Renal cortical epithelial cell (primary cell): ENCODE results near the gene CD81. TPM values are rescaled to one million over a fixed set of nuclear protein-coding genes. Genes with fewer than 3 reads are reported as not detected.

Source experiments
- DNase-seq: peaks from one replicate; pipeline ENCODE4 v3.0.0-alpha.2; 2011; ENCODE audit warnings: low read depth
- total RNA-seq: library from RNA; depleted of rRNA; stranded (reverse); fragments of >200 nt; gene quantifications from 2 replicates; pipeline ENCODE4 v1.2.3, GENCODE V29; 2014

Gene CD81
- total RNA-seq, 1 donor from 2014 or later: 666 TPM

- DNase-seq: no peak
Measured at GRCh38 chr11:2390091-2390724, 13.1 kb downstream of the CD81 start.

GRCh38 chr11:2390725-2391151 lies 13.6 kb downstream of the CD81 start:
- DNase-seq: peak; percentile 52

DNA sequence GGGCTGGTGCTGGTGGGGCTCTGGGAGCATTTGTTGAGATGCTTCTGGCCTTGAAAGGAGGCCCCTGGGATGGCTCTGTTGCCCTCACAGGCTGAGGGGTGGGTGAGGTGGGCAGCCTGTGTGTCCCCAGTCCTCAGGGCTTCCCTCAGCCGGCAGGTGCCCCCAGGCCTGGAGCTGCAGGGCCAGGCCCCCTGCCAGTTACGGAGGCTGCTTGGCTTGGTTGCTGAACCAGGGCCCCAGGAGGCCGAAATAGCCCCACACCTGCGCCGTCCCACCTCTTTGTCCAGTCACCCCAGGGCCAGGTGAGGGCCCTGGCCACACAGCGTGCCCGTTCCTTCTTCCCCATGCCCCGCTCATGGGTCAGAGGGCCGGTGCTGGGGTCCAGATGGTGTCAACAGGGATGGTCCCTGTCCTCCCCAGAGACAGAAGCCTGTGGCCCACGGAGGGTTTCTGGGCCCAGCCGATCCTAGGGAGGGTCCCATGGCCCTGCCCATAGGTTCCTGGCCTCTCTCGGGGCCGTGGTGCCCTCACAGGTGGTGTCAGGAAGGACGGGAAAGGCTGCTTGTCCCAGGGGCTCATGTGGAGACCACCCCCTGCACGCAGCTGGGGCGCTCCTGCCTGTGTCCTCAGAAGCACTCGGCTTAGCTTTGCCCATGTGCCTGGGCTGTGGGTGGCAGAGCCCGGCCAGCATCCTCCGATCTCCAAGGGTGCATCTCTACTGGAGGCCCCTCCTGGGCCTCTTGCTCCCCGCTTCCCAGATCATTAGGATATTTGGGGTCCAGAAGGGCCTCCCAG lies 14.3 kb downstream of the CD81 start:
- no peak for DNase-seq

DNA sequence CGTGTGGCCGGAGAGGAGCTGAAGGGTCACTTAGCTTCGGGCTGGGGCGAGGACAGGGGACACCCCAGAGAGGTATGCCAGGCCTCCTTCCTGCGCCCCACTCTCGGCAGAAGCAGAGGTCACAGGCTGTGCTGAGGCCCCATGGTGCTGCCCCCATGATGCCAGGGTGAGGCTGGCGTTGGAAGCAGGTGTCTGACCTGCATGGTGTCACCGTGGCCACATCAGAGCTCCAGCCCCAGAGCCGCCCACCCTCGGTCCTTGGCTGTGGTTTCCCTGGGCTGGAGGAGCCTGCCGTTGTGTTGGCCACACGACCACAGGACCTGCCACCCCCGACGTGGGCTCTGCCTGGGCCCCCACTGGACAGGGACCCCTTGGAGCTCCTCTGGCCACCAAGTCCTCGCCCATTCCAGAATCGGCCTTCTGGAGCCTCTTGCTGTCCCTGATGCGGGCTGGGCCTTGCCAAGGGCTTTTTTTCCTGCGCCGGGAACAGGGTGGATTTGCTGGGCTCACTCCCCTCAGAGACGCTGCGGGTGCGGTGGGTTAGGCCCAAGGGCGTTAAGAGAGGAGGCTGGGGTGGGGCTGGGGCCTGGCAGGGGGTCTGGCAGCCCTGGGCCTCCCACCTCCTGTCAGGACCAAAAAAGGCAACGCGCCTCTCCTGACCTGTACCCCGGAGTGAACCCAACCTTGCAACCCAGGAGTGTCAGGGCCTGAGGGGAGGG lies 15.3 kb downstream of the CD81 start:
- no peak for DNase-seq

GRCh38 chr11:2393111-2393868 lies 16.2 kb downstream of the CD81 start:
- DNase-seq: no peak

- DNase-seq: no peak
Measured at GRCh38 chr11:2393941-2394817, 17.1 kb downstream of the CD81 start.

- no peak for DNase-seq
Measured at GRCh38 chr11:2394818-2395105, 17.7 kb downstream of the CD81 start.

DNA sequence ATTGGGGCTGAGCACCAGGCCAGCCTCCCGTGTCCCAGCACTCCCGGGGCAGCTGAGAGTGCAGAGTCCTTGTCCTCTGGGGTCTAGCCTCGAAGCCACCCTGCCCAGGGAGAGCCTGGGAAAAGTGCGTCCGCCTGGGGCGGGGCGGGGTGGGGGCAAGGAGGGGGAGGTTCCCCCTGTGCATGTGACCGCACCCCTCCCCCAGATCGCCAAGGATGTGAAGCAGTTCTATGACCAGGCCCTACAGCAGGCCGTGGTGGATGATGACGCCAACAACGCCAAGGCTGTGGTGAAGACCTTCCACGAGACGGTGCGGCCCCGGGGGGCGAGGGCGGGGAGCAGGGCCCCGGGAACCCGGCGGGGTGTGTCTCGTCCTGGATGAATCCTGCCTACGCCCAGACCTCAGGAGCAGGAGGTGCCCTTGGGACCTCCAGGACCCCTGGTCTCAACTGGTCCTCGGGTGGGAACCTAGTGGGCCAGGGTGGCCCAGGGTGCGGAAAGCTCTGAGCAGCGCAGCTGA lies 18.2 kb downstream of the CD81 start:
- DNase-seq: no peak

GRCh38 chr11:2395856-2396255 lies 18.7 kb downstream of the CD81 start:
- DNase-seq: no peak

GRCh38 chr11:2396471-2396870 lies 19.4 kb downstream of the CD81 start:
- no peak for DNase-seq

GRCh38 chr11:2397005-2397404 lies 19.9 kb downstream of the CD81 start:
- no peak for DNase-seq

DNA sequence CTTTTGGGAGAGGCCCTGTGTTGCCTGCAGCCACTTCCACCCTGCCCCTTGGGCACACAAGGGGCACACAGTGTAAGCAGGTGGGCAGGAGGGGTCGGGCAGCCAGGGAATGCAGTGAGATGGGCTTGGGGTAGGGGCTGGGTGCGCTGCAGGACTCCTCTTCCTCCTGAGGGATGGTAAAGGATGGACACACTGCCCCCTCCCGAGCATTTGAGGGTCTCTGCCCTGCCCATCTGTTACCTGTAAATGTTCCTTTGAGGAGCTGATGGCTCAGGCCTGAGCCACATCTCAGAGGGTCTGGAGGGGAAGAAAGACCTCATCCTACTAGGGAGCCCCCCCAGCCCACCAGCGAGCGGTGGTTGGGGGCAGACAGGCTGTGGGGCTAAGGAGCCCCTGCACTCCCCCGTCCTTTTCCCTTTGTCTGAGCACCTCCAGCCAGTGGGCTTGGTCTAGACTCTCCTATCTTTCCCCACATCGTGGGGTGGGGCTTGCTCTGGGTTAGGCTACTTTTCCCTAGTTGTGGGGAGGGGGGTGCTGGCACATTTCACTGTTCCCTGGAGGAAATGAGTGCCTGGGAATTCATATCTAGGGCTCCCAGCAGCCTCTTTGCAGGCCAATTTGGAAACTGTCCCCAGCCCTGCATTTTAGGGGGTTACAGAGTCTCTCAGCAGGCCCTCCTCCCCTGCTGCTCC lies 21.7 kb downstream of the CD81 start:
- DNase-seq: no peak

DNA sequence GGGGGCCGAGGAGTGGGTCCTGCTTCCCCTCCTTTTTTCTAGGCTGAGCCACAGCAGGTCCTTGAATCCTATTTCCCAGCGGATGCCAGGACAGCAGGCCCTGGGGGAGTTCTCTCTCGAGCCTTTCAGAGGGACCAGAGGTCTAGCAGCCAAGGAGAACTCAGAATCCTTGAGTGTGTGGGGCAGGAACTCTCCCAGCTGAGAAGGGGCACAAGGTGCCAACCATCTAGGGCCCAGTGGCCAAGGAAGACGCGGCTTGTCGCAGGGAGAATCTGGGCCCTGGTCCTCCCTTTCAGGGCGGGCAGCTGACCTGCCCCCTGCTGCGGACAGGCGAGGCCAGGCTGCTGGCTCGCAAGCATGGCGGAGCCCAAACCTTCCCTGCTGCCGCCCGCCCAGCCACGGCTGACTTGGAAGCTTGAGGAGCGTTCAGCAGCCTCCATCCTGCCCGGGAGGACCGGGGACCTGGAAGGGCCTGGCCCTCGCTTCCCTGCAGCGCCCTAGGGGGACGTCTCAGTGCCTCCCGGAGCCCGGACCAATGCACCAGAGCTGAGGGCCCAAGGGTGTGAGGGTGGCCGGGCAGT lies 22.5 kb downstream of the CD81 start:
- no peak for DNase-seq

- DNase-seq: peak; percentile 99
Measured at GRCh38 chr11:2400069-2400761, 23.1 kb downstream of the CD81 start, which contains the start of gene TSSC4. TSSC4 (plus strand) TSS chr11:2400750; CDS start chr11:2402634, 1,884 bp downstream.

- no peak for DNase-seq
Measured at GRCh38 chr11:2400762-2401435, 23.8 kb downstream of the CD81 start.

DNA sequence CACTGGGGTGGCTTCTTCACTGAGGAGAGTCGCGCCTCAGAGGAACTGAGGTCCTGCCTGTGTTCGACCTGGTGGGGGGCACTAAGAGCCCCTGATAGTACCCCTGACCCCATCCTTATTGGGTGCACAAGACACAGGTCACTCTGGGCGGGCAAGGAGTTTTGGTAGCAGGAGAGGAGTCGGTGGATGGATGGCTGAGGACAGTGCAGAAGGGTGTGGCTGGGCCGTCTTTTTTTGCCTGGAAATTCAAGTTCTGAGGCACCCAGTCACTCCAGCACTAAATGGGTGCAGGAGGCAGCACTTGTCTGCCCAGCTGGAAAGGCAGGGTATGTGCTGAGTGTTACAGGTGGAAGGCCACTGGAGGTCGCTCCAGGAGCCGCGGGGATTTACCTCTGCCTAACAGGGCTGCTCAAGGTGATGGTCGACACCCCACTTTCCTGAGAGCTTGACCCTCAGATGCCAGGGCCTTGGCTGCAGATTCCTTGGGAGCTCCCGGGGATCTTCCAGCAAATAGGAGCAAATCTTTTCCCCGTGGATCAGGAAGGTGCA lies 24.4 kb downstream of the CD81 start:
- DNase-seq: no peak

DNA sequence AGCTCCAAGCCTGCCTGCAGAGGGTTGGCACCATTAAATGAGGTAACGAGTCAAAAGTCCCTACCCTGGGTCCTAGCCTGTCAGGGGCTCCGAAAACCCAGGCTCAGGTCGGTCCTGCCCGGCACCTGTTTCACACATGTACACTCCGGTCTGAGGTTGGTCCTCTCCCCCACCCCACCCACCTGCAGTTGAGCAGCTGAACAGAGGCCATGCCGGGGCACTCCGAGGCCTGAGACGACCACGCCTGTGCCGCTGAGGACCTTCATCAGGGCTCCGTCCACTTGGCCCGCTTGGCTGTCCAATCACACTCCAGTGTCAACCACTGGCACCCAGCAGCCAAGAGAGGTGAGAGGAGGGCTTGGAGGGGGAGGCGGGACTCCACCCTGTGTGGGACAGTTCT lies 25.0 kb downstream of the CD81 start:
- no peak for DNase-seq

DNA sequence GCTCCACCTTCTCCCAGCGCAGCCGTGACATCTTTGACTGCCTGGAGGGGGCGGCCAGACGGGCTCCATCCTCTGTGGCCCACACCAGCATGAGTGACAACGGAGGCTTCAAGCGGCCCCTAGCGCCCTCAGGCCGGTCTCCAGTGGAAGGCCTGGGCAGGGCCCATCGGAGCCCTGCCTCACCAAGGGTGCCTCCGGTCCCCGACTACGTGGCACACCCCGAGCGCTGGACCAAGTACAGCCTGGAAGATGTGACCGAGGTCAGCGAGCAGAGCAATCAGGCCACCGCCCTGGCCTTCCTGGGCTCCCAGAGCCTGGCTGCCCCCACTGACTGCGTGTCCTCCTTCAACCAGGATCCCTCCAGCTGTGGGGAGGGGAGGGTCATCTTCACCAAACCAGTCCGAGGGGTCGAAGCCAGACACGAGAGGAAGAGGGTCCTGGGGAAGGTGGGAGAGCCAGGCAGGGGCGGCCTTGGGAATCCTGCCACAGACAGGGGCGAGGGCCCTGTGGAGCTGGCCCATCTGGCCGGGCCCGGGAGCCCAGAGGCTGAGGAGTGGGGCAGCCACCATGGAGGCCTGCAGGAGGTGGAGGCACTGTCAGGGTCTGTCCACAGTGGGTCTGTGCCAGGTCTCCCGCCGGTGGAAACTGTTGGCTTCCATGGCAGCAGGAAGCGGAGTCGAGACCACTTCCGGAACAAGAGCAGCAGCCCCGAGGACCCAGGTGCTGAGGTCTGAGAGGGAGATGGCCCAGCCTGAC lies 26.0 kb downstream of the CD81 start:
- DNase-seq: no peak
